ENCODE results near the gene MSRB3. TPM values are rescaled to one million over a fixed set of nuclear protein-coding genes. Genes with fewer than 3 reads are reported as not detected.

The MSRB3 gene
- total RNA-seq = 1.6 and 4.2 TPM in 2 replicates

- DNase-seq (ENCODE audit: low read depth) (peak; percentile 27), FAIRE-seq (no peak)
- peak within 1 kb of the TSS; percentile 89 for H3K4me3 ChIP-seq (ENCODE audit: low read depth, low read length)
- H3K27me3 ChIP-seq (ENCODE audit: control insufficient read depth, insufficient read depth, low read length) = no peaks in the 10 kb centered on the region
- H3K36me3 ChIP-seq (ENCODE audit: control insufficient read depth, insufficient read depth, low read length) = no peaks in the 10 kb centered on the region
- TF ChIP-seq, protein P1, sequence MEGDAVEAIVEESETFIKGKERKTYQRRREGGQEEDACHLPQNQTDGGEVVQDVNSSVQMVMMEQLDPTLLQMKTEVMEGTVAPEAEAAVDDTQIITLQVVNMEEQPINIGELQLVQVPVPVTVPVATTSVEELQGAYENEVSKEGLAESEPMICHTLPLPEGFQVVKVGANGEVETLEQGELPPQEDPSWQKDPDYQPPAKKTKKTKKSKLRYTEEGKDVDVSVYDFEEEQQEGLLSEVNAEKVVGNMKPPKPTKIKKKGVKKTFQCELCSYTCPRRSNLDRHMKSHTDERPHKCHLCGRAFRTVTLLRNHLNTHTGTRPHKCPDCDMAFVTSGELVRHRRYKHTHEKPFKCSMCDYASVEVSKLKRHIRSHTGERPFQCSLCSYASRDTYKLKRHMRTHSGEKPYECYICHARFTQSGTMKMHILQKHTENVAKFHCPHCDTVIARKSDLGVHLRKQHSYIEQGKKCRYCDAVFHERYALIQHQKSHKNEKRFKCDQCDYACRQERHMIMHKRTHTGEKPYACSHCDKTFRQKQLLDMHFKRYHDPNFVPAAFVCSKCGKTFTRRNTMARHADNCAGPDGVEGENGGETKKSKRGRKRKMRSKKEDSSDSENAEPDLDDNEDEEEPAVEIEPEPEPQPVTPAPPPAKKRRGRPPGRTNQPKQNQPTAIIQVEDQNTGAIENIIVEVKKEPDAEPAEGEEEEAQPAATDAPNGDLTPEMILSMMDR (IDR thresholded peaks at IDR 0.05; ENCODE audit: insufficient read depth, low read length, severe bottlenecking) = peak; percentile 43
These were observed at the start of gene MSRB3 for GRCh38 chr12:65278576-65279368. MSRB3 (plus strand) TSS chr12:65278683; CDS start chr12:65308580, 29,897 bp downstream.

DNA sequence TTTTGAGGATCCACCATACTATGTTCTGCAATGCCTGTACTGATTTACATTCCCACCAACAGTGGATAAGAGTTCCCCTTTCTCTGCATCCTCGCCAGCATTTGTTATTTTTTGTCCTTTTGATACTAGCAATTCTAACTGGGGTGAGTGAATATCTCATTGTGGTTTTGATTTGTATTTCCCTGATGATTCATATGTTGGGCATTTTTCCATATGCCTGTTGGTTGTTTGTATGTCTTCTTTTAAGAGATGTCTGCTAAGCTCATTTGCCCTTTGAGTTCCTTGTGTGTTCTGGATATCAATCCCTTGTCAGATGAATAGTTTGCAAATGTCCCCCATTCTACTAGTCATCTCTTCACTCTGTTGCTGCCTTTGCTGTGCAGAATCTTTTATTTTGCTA lies 49.0 kb upstream of the MSRB3 start:
- no peak overlapping the region for H3K4me3 ChIP-seq (ENCODE audit: low read depth, low read length)
- H3K36me3 ChIP-seq (ENCODE audit: control insufficient read depth, insufficient read depth, low read length) = no peaks in the 10 kb centered on the region
- FAIRE-seq (no peak), DNase-seq (ENCODE audit: low read depth) (peak; percentile 80)
- TF ChIP-seq, protein P1 (IDR thresholded peaks at IDR 0.05; ENCODE audit: insufficient read depth, low read length, severe bottlenecking) = no peak
- no peaks in the 10 kb centered on the region for H3K27me3 ChIP-seq (ENCODE audit: control insufficient read depth, insufficient read depth, low read length)

DNA sequence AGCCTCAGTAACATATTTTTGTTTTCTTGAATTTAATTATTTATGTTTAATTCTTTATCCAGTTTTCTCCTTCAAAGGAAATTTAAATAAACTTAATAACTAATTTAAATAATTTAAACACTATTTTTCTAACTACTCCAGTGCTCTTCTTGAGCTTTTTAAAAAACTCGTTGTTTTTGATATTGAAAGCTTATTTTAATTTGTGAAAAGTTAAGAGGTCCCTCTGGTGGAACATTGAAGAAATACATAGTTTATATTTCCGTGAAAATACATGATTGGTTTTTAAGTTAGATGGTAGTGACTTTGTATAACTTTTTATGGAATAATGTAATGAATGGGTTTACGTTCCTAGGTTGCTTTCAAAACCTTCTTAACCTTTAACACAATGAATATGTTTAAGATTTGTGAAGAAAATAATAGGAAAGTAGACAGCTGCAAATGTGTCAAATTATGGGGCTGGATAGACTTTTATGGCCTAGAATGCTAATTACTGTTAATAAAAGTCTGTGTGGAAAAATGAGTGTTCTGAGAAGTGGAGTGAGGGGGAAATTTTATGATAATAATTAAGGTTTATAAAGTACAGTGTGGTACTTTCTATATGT lies 45.9 kb upstream of the MSRB3 start:
- H3K27me3 ChIP-seq (ENCODE audit: control insufficient read depth, insufficient read depth, low read length) = no peaks in the 10 kb centered on the region
- peak; percentile 40 for DNase-seq (ENCODE audit: low read depth)
- FAIRE-seq = no peak
- no peak overlapping the region for H3K4me3 ChIP-seq (ENCODE audit: low read depth, low read length)
- TF ChIP-seq, protein P1 (IDR thresholded peaks at IDR 0.05; ENCODE audit: insufficient read depth, low read length, severe bottlenecking) = peak; percentile 2
- H3K36me3 ChIP-seq (ENCODE audit: control insufficient read depth, insufficient read depth, low read length) = no peaks in the 10 kb centered on the region

- H3K36me3 ChIP-seq (ENCODE audit: control insufficient read depth, insufficient read depth, low read length) = peaks cover 5% of the 10 kb centered on the region
- TF ChIP-seq, protein P1 (IDR thresholded peaks at IDR 0.05; ENCODE audit: insufficient read depth, low read length, severe bottlenecking) = no peak
- FAIRE-seq (no peak), DNase-seq (ENCODE audit: low read depth) (no peak)
- no peak overlapping the region for H3K4me3 ChIP-seq (ENCODE audit: low read depth, low read length)
- no peaks in the 10 kb centered on the region for H3K27me3 ChIP-seq (ENCODE audit: control insufficient read depth, insufficient read depth, low read length)
These were observed 41.3 kb upstream of the MSRB3 start for GRCh38 chr12:65237153-65237552.

DNA sequence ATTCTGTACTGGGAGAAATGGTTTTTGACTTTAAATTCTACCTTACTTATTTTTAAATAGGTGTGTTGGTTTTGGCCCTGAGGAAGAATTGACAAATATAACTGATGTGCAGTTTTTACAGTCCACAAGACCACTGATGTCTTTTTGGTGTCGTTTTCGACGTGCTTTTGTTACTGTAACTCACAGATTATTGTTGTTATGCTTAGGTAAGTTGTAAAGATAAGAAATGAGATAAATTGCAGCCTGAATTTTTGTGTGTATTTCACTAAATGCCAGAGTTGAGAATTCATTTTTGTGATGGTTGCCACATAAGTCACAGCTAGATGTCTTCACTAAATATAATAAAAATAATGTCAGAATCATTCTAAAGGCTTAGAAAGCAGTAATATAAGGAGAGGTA lies 39.9 kb upstream of the MSRB3 start:
- TF ChIP-seq, protein P1 (IDR thresholded peaks at IDR 0.05; ENCODE audit: insufficient read depth, low read length, severe bottlenecking) = no peak
- DNase-seq (ENCODE audit: low read depth) = no peak
- H3K27me3 ChIP-seq (ENCODE audit: control insufficient read depth, insufficient read depth, low read length) = no peaks in the 10 kb centered on the region
- no peak for FAIRE-seq
- peaks cover 7% of the 10 kb centered on the region for H3K36me3 ChIP-seq (ENCODE audit: control insufficient read depth, insufficient read depth, low read length)
- no peak overlapping the region for H3K4me3 ChIP-seq (ENCODE audit: low read depth, low read length)
